Neutrophil (primary cell): ENCODE data around the gene INHBC.

Source experiments
- H3K27ac ChIP-seq: fragments of 200-600 bp; sonication (generic); 2 replicates; pipeline ENCODE4 v1.5.1; 2016; ENCODE audit warnings: mild to moderate bottlenecking, moderate library complexity
- H3K27me3 ChIP-seq: fragments of 200-600 bp; sonication (generic); 2 replicates; pipeline ENCODE4 v1.6.0; 2016; ENCODE audit warnings: mild to moderate bottlenecking
- H3K36me3 ChIP-seq: fragments of 200-600 bp; sonication (generic); 2 replicates; pipeline ENCODE4 v1.5.1; 2017
- H3K4me1 ChIP-seq, 2 experiments: fragments of 200-600 bp in 1 of 2; sonication (generic) in 1 of 2; 1 replicate in 1 of 2; 2 replicates in 1 of 2; pipeline versions ENCODE4 v1.5.1 to v1.6.1; 2013 to 2016; ENCODE audit warnings: low read depth in 1 of 2, low read length in 1 of 2, mild to moderate bottlenecking in 1 of 2, moderate library complexity in 1 of 2; ENCODE audit not compliant: control insufficient read depth in 1 of 2, insufficient read depth in 1 of 2
- H3K4me3 ChIP-seq, 2 experiments: fragments of 200-600 bp in 1 of 2; sonication (generic) in 1 of 2; 1 replicate in 1 of 2; 2 replicates in 1 of 2; pipeline ENCODE4 v1.5.1; 2013 to 2016; ENCODE audit warnings: low read depth in 1 of 2, low read length in 1 of 2, mild to moderate bottlenecking in 1 of 2, moderate library complexity in 1 of 2
- H3K9me3 ChIP-seq: fragments of 200-600 bp; sonication (generic); 2 replicates; pipeline ENCODE4 v1.5.1; 2016
- TF ChIP-seq, protein P1 (sequence below): fragments of 200-600 bp; sonication (generic); IDR thresholded peaks from 2 replicates; pipeline ENCODE4 v1.5.1; 2016; ENCODE audit warnings: antibody characterized with exemption

INHBC gene

GRCh38 chr12:57471661-57472060 lies 37.1 kb downstream of the INHBC start:
- H3K27ac ChIP-seq: peak overlapping the region; percentile 99
- no peaks in the 10 kb centered on the region for H3K27me3 ChIP-seq
- peaks cover 81 to 87% of the 10 kb centered on the region in 2 experiments for H3K4me1 ChIP-seq
- TF ChIP-seq, protein P1, sequence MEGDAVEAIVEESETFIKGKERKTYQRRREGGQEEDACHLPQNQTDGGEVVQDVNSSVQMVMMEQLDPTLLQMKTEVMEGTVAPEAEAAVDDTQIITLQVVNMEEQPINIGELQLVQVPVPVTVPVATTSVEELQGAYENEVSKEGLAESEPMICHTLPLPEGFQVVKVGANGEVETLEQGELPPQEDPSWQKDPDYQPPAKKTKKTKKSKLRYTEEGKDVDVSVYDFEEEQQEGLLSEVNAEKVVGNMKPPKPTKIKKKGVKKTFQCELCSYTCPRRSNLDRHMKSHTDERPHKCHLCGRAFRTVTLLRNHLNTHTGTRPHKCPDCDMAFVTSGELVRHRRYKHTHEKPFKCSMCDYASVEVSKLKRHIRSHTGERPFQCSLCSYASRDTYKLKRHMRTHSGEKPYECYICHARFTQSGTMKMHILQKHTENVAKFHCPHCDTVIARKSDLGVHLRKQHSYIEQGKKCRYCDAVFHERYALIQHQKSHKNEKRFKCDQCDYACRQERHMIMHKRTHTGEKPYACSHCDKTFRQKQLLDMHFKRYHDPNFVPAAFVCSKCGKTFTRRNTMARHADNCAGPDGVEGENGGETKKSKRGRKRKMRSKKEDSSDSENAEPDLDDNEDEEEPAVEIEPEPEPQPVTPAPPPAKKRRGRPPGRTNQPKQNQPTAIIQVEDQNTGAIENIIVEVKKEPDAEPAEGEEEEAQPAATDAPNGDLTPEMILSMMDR: no peak
- no peaks in the 10 kb centered on the region for H3K9me3 ChIP-seq
- peak overlapping the region; percentile 48 to 97 for H3K4me3 ChIP-seq
- peaks cover 100% of the 10 kb centered on the region for H3K36me3 ChIP-seq

DNA sequence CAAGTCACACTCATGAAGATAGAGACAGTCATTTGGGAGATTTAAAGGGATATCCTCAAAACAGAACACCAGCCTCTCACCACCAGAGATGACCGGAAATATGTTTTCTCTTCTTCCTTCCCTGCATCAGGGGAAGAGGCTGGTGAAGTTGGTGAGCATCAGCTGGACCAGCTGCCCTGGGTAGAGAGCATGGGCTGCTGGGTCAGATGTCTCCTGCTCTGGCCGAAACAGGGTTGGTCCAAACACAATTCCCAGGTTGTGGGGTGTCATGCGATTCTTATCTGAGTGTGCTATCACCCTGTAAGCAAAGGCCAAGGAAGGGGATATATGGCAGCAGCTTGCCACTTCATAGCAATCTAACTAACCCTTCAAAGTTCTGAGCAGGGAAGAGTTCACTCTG lies 37.8 kb downstream of the INHBC start:
- peaks cover 94% of the 10 kb centered on the region for H3K36me3 ChIP-seq
- no peaks in the 10 kb centered on the region for H3K27me3 ChIP-seq
- peak overlapping the region; percentile 99 for H3K27ac ChIP-seq
- TF ChIP-seq, protein P1: no peak
- H3K4me3 ChIP-seq: peak overlapping the region; percentile 48 to 97
- no peaks in the 10 kb centered on the region for H3K9me3 ChIP-seq
- peaks cover 81 to 91% of the 10 kb centered on the region in 2 experiments for H3K4me1 ChIP-seq

GRCh38 chr12:57473392-57473791 lies 38.8 kb downstream of the INHBC start:
- Histone ChIP-seq H3K9me3 (no peaks in the 10 kb centered on the region), H3K27ac (peak overlapping the region; percentile 99), H3K36me3 (peaks cover 84% of the 10 kb centered on the region), H3K4me3 (peak overlapping the region; percentile 34 to 97), H3K27me3 (no peaks in the 10 kb centered on the region), H3K4me1 (peaks cover 79 to 91% of the 10 kb centered on the region in 2 experiments)
- TF ChIP-seq, protein P1: no peak

GRCh38 chr12:57473886-57474285 lies 39.3 kb downstream of the INHBC start:
- Histone ChIP-seq H3K27ac (peak overlapping the region; percentile 99), H3K36me3 (peaks cover 79% of the 10 kb centered on the region), H3K4me3 (peak overlapping the region; percentile 97 to 100), H3K27me3 (no peaks in the 10 kb centered on the region), H3K4me1 (peaks cover 79 to 91% of the 10 kb centered on the region in 2 experiments), H3K9me3 (no peaks in the 10 kb centered on the region)
- TF ChIP-seq, protein P1: no peak

- Histone ChIP-seq H3K27ac (peak overlapping the region; percentile 99), H3K4me1 (peaks cover 79 to 91% of the 10 kb centered on the region in 2 experiments), H3K4me3 (peak overlapping the region; percentile 97 to 100), H3K27me3 (no peaks in the 10 kb centered on the region), H3K36me3 (peaks cover 73% of the 10 kb centered on the region), H3K9me3 (no peaks in the 10 kb centered on the region)
- TF ChIP-seq, protein P1: no peak
Observed at GRCh38 chr12:57474430-57474829, 39.8 kb downstream of the INHBC start.
